22Rv1 (cell line): Measurements from ENCODE around the gene TEX35.

ENCODE experiments used
- H3K27ac ChIP-seq: fragments of 450-650 bp; 2 replicates; pipeline ENCODE4 v1.5.1; 2017
- ZFX ChIP-seq: fragments of 450-650 bp; IDR thresholded peaks from 2 replicates; pipeline ENCODE4 v1.6.1; 2017; ENCODE audit warnings: antibody characterized with exemption, borderline replicate concordance
- TF ChIP-seq, protein P1 (sequence below): fragments of 450-650 bp; IDR thresholded peaks from 2 replicates; pipeline ENCODE4 v1.5.1; 2017; ENCODE audit warnings: mild to moderate bottlenecking

Gene TEX35

DNA sequence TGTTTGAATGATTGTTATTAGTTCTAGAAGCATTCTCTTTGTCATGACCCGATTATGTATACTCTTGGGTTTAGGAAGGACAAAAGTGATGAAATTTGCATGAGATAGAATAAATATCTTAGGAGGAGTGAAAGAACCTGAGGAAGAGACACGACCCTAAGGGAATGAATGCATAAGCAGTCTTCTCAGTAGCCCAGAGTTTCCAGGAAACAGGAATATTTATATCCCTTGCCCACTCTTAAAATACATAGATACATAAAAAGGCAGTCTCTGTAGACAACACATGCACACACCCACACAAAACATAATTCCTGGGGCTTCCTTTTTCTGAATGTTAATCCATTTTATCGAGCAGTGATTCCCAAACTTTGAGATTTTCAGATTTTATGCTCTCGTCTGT is 35.5 kb upstream of the TEX35 start:
- TF ChIP-seq, protein P1, sequence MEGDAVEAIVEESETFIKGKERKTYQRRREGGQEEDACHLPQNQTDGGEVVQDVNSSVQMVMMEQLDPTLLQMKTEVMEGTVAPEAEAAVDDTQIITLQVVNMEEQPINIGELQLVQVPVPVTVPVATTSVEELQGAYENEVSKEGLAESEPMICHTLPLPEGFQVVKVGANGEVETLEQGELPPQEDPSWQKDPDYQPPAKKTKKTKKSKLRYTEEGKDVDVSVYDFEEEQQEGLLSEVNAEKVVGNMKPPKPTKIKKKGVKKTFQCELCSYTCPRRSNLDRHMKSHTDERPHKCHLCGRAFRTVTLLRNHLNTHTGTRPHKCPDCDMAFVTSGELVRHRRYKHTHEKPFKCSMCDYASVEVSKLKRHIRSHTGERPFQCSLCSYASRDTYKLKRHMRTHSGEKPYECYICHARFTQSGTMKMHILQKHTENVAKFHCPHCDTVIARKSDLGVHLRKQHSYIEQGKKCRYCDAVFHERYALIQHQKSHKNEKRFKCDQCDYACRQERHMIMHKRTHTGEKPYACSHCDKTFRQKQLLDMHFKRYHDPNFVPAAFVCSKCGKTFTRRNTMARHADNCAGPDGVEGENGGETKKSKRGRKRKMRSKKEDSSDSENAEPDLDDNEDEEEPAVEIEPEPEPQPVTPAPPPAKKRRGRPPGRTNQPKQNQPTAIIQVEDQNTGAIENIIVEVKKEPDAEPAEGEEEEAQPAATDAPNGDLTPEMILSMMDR, result no peak
- H3K27ac ChIP-seq, result no peak overlapping the region

DNA sequence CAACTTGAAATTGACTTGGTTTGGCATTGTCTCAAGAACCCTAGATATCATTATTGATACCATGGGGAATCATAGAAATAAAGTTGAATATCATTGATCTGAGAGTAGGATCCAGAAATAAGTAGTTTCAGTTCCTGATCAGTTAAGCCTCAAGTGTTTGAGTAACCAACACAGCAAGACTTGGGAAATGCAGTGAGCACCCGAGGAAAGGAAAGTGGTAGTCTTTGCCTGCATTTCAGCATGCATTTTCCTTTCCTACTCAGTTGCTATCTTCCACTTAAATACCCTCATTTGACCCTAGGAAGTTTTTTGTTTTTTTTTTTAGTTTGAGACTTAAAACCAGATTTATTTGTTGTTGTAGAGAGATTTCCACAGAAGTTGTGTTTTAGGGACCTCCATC is 35.1 kb upstream of the TEX35 start:
- H3K27ac ChIP-seq, result no peak overlapping the region

DNA sequence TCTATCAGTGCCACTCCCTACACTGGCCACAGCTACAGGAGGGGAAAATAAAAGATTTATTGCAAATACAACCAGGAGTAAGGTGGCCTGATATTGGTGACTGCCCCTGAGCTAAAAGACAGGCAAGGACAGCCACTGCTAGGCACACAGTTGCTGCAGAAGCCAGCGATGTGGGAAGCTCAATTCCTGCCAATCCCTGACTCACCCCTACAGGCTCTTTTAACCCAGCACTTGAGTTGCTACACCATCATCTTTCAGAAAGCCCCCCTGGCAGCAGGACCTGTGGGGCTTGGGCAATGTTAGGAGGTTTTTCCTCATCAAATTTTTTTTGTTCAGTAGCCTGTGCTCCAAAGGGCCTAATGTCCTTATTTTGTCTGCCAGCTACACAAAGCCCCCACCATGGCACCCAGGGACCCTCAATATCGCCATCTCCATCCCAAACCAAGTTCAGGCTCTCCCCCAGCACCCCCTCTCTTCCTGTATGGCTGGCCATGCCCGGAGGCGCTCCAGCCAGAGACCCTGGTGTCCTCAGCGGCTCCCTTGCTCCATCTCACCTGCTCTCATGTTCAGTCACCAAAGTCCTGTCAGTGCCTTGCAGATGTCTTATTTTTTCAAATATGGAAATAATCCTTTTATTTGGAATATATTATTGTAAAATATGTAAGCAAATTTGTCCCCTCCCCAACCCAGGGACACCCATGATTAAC is 29.5 kb upstream of the TEX35 start:
- no peak overlapping the region for H3K27ac ChIP-seq
- no peak for TF ChIP-seq ZFX
- TF ChIP-seq, protein P1, result no peak

More for the DNA sequence above, 35.1 kb upstream of the TEX35 start:
- TF ChIP-seq ZFX, result no peak
- TF ChIP-seq, protein P1, result no peak

DNA sequence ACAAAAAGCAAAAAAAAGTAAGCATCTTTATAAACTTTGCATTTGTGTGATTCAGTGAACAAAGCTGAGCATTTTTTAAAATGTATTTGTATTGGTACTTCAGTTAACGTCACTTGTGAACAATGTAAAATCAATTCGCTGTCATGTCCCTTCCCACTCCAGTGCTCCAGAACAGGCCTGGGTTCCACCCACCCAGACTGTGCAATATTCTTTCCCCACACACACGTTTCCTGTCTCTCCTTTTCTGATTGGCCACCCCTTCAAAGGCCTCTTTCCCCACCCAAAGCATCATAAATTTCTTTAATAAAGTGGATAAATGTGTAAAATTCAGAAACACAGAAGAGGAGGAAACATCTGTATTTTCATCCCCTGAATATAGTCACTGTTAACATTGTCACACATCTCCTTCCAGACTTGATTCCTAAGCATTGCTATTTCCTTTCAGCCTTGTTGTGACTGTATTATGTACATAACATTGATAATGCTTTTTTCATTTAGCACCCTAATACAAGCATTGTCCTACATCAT is 28.1 kb upstream of the TEX35 start:
- TF ChIP-seq, protein P1, result no peak
- no peak for TF ChIP-seq ZFX

DNA sequence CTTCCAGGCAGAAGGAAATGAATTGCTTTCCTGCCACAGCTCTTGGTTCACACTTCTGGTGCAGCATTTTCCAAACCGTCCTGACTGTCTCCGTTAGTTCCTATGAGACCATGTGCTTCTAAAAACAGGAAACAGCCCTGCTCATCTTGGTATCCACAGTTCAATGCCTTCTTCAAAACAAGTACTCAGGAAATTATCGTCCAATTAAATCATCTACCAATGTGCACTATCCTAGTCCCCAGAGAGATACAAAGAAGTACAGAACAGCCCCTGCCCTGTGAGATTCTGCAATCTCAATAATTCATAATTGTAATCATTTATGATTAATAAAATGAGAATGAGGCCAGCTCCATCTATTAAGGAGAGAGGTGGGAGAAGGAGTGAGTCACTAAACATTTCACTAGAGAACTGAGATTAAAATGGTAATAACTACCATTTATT is 27.3 kb upstream of the TEX35 start:
- TF ChIP-seq, protein P1, result no peak
- TF ChIP-seq ZFX, result no peak
- H3K27ac ChIP-seq, result no peak overlapping the region; the same call in 1 of the 2 replicates

More for the DNA sequence above, 28.1 kb upstream of the TEX35 start:
- H3K27ac ChIP-seq, result no peak overlapping the region; the same call in 1 of the 2 replicates

DNA sequence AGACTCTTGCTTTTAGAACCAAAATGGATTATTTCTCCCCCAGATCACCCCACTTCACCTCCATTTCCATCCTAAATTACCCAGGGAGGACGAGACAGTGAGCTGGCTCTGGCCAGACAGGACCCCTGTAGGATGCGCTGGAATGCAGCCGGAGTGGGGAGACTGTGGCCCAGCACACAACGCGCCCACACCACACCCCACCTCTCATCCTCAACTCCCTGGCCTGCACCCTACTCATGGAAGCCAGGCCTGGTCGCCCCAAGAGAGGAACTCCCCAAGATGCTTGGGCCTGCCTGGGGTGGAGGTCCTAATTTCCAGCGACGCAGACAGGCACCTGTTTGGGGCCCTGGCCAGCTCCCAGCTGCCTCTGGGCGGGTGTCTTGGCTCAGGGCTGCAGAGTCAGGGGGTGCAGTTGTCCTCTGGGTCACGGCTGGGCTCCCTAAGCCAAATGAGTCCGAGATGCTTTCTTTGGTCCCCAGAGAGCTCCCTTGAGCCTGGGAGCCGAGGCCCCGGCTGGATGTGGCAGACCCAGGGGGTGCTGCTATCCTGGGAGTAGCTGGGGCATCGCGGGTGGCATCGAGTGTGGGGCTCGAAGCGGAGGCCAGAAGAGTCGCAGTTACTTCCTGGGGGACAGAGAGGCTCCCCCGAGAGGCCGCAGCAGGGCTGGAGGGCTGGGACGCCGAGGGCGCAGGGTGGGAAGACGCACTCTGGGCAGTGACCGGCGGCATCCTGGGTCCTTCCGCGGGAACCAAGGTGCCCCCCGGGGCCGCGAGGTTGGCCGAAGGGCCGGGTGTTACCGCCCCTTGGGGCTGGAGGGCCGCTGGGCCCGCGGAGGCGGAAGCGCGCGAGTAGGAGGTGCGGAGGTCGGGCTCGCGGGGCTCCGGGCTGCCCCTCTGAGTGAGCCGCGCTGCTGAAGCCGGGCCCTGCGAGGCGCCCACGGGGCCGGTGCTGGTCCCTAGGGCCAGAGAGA is 26.5 kb upstream of the TEX35 start:
- no peak overlapping the region for H3K27ac ChIP-seq
- TF ChIP-seq, protein P1, result no peak
- no peak for TF ChIP-seq ZFX
